ENCODE data around the gene FNDC3B. TPM values are rescaled to one million over a fixed set of nuclear protein-coding genes. Genes with fewer than 3 reads are reported as not detected.
A peak's percentile ranks its signal among the peaks of the same experiment; 100 is the strongest.

Gene FNDC3B
- total RNA-seq, 1 experiment from 2014 or later = 149 TPM

GRCh38 chr3:172266103-172266502 is 226.7 kb downstream of the FNDC3B start:
- POLR2A ChIA-PET = interaction anchor here (0.6 to 0.8 kb wide), 3 partner anchors 8 to 124 kb away, joined by 3 read pairs; no protein-coding TSS in a partner anchor
- H3K36me3 Mint-ChIP-seq (ENCODE audit: insufficient read depth, unreplicated experiment) = peaks cover 63% of the 10 kb centered on the region
- H3K9me3 Mint-ChIP-seq (ENCODE audit: unreplicated experiment) = no peaks in the 10 kb centered on the region

GRCh38 chr3:172268425-172268824 is 229.0 kb downstream of the FNDC3B start:
- no TSS peak for BruUV-seq (replicated peaks)
- intact Hi-C loops (cut with micrococcal nuclease) = no loop called here

More at GRCh38 chr3:172266103-172266502, 226.7 kb downstream of the FNDC3B start:
- BruUV-seq (replicated peaks) = no TSS peak
- DNase-seq (ENCODE audit: unreplicated experiment) = no peak
- intact Hi-C loops (cut with micrococcal nuclease) = no loop called here
- H3K27ac Mint-ChIP-seq (ENCODE audit: low read depth, unreplicated experiment) = peak overlapping the region; percentile 35
- no peak overlapping the region for H3K4me3 Mint-ChIP-seq (ENCODE audit: unreplicated experiment)
- CTCF ChIA-PET = interaction anchor here (0.8 to 1.5 kb wide), 3 partner anchors 9 to 66 kb away, joined by 5 read pairs; no protein-coding TSS in a partner anchor
- peaks cover 7% of the 10 kb centered on the region for H3K4me1 Mint-ChIP-seq (ENCODE audit: insufficient read depth, unreplicated experiment)
- H3K27me3 Mint-ChIP-seq (ENCODE audit: insufficient read depth, unreplicated experiment) = no peaks in the 10 kb centered on the region
- TF ChIP-seq CTCF (IDR thresholded peaks at IDR 0.05; ENCODE audit: unreplicated experiment) = no peak

DNA sequence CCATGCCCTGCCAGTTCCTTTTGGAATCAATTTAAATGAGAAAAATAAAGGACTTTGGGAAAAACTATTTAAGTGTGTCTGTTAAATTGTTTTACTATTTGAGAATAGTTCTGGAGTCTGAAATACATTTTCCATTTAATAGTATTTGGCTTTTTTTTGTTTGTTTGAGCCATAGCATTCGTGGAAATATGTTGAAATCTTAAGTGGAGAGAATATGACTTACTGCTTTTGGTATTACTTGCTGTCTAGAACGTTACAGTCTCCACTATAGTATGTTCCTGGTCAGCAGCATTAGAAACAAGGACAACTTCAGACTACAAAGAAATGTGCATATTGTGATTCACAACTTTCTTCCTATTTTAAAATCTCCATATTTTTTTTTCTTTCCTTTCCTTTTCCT is 229.5 kb downstream of the FNDC3B start:
- no peak overlapping the region for H3K4me3 Mint-ChIP-seq (ENCODE audit: unreplicated experiment)
- H3K9me3 Mint-ChIP-seq (ENCODE audit: unreplicated experiment) = no peaks in the 10 kb centered on the region
- TF ChIP-seq CTCF (IDR thresholded peaks at IDR 0.05; ENCODE audit: unreplicated experiment) = no peak
- intact Hi-C loops (cut with micrococcal nuclease) = no loop called here
- no peak overlapping the region for H3K27ac Mint-ChIP-seq (ENCODE audit: low read depth, unreplicated experiment)
- no peaks in the 10 kb centered on the region for H3K27me3 Mint-ChIP-seq (ENCODE audit: insufficient read depth, unreplicated experiment)
- POLR2A ChIA-PET = interaction anchor here (1.0 kb wide), 2 partner anchors 9 to 10 kb away, joined by 3 read pairs; no protein-coding TSS in a partner anchor
- CTCF ChIA-PET = interaction anchor here (0.6 to 0.8 kb wide), 3 partner anchors 41 to 459 kb away, joined by 3 to 6 read pairs (median 3); partner anchors contain the start of gene PLD1
- DNase-seq (ENCODE audit: unreplicated experiment) = no peak
- peaks cover 55% of the 10 kb centered on the region for H3K36me3 Mint-ChIP-seq (ENCODE audit: insufficient read depth, unreplicated experiment)
- H3K4me1 Mint-ChIP-seq (ENCODE audit: insufficient read depth, unreplicated experiment) = peaks cover 12% of the 10 kb centered on the region
- no TSS peak for BruUV-seq (replicated peaks)

More at GRCh38 chr3:172268425-172268824, 229.0 kb downstream of the FNDC3B start:
- CTCF ChIA-PET = interaction anchor here (0.8 kb wide), 1 partner anchor 64 kb away, joined by 3 read pairs; no protein-coding TSS in a partner anchor
- Mint-ChIP-seq H3K9me3 (ENCODE audit: unreplicated experiment) (no peaks in the 10 kb centered on the region), H3K27me3 (ENCODE audit: insufficient read depth, unreplicated experiment) (no peaks in the 10 kb centered on the region), H3K36me3 (ENCODE audit: insufficient read depth, unreplicated experiment) (peaks cover 55% of the 10 kb centered on the region), H3K4me3 (ENCODE audit: unreplicated experiment) (no peak overlapping the region), H3K27ac (ENCODE audit: low read depth, unreplicated experiment) (no peak overlapping the region), H3K4me1 (ENCODE audit: insufficient read depth, unreplicated experiment) (peaks cover 10% of the 10 kb centered on the region)
- no peak for DNase-seq (ENCODE audit: unreplicated experiment)
- POLR2A ChIA-PET = interaction anchor here (1.0 kb wide), 2 partner anchors 10 kb away, joined by 3 read pairs; no protein-coding TSS in a partner anchor
- TF ChIP-seq CTCF (IDR thresholded peaks at IDR 0.05; ENCODE audit: unreplicated experiment) = no peak

DNA sequence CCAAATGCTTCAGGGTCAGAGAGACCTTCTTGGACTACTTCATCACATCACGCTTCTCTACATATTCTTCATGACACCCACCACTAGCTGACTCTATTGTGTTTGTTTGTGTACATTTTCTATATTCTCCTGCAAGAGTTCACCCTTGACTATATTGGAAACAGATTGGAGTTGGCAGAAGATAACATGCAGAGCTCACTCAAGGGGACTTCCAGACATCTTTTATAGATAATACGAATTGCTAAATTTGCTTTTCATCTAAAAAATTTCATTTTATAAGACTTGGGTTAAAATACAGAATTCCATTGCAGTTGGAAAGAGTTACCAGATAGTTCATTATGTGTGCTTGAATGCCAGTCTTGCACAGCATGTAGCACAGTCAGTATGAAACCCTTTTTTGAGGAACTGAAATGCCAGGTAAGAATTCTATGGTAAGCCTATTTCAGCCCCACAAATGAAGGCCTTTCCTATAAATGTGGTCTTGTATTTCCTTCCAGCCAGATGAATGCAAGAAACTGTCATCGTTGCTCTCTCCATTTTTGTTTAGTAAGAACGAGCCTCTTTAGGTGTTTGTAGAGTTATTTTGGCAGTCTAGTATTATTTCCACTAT is 231.3 kb downstream of the FNDC3B start:
- H3K4me1 Mint-ChIP-seq (ENCODE audit: insufficient read depth, unreplicated experiment) = peaks cover 12% of the 10 kb centered on the region
- no peak overlapping the region for H3K27ac Mint-ChIP-seq (ENCODE audit: low read depth, unreplicated experiment)
- peaks cover 50% of the 10 kb centered on the region for H3K36me3 Mint-ChIP-seq (ENCODE audit: insufficient read depth, unreplicated experiment)
- no peak overlapping the region for H3K4me3 Mint-ChIP-seq (ENCODE audit: unreplicated experiment)
- BruUV-seq (replicated peaks) = no TSS peak
- H3K27me3 Mint-ChIP-seq (ENCODE audit: insufficient read depth, unreplicated experiment) = no peaks in the 10 kb centered on the region
- no peak for TF ChIP-seq CTCF (IDR thresholded peaks at IDR 0.05; ENCODE audit: unreplicated experiment)
- no peaks in the 10 kb centered on the region for H3K9me3 Mint-ChIP-seq (ENCODE audit: unreplicated experiment)
- POLR2A ChIA-PET = interaction anchor here (0.6 to 1.7 kb wide), 4 partner anchors 10 to 1509 kb away, joined by 3 to 4 read pairs (median 3); no protein-coding TSS in a partner anchor
- DNase-seq (ENCODE audit: unreplicated experiment) = no peak
- CTCF ChIA-PET = interaction anchor here (0.7 kb wide), 2 partner anchors 29 to 62 kb away, joined by 3 read pairs; no protein-coding TSS in a partner anchor
- intact Hi-C loops (cut with micrococcal nuclease) = no loop called here
